PFSK-1 (cell line): ENCODE measurements around the gene PLA2G4D.

ENCODE experiments used
- POLR2AphosphoS5 ChIP-seq: IDR thresholded peaks from 2 replicates; pipeline ENCODE4 v1.6.1; 2012; ENCODE audit warnings: low read depth, mild to moderate bottlenecking, control low read depth, low read length, moderate library complexity
- SIN3A ChIP-seq: IDR thresholded peaks from 2 replicates; pipeline ENCODE4 v1.6.1; 2012; ENCODE audit warnings: mild to moderate bottlenecking, low read length, moderate library complexity, borderline replicate concordance; ENCODE audit not compliant: insufficient read depth
- TAF1 ChIP-seq: IDR thresholded peaks from 2 replicates; pipeline ENCODE4 v1.6.1; 2012; ENCODE audit warnings: low read length, control low read depth, borderline replicate concordance; ENCODE audit not compliant: insufficient read depth
- TF ChIP-seq, protein P1 (sequence below), 2 experiments: IDR thresholded peaks; 2 replicates each; pipeline versions ENCODE4 v1.6.1 to v1.8.0; 2011 to 2012; ENCODE audit warnings: low read depth in 2 of 2, low read length in 2 of 2, control low read depth in 1 of 2, inconsistent platforms in 1 of 2, mild to moderate bottlenecking in 1 of 2, moderate library complexity in 1 of 2; ENCODE audit not compliant: insufficient read depth in 1 of 2

DNA sequence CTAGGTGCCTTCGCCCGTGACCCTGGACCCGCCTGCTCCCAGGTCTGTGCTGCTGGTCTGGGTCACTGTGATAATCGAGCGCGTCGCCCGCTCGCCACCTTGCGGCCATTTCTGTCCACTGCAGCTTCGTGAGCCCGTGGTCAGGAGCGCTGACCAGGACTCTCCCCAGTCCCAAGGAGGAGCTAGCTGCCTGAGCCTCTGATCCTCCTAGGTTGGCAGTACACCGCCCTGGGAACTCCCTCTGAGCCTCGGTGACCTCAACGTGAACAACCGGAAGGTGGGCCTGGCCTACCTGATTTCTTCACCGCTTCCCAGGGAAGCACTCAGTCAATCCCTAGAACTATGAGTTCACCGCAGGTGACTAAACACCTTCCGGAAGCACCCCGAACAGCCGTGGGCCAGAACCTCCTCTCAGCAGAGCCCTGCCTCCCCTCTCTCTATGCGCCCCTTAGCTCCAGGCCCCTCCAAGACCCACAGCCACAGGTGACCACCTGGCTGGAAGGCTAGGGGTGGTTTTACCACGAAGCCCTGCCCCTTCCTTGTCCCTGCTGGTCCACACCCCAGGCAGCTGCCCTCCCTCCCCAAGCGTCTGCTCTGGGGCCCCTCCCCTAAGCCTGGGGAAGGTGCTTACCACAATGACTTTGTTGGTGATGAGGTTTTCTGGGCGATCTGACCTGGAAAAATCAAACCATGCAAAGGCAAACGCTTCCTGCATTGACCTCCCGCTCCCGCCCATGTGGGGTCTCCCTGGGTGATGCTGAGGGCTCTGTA, 9.7 kb downstream of the PLA2G4D start:
- TF ChIP-seq POLR2AphosphoS5: no peak
- no peak for TF ChIP-seq TAF1
- no peak for TF ChIP-seq SIN3A
- TF ChIP-seq, protein P1, sequence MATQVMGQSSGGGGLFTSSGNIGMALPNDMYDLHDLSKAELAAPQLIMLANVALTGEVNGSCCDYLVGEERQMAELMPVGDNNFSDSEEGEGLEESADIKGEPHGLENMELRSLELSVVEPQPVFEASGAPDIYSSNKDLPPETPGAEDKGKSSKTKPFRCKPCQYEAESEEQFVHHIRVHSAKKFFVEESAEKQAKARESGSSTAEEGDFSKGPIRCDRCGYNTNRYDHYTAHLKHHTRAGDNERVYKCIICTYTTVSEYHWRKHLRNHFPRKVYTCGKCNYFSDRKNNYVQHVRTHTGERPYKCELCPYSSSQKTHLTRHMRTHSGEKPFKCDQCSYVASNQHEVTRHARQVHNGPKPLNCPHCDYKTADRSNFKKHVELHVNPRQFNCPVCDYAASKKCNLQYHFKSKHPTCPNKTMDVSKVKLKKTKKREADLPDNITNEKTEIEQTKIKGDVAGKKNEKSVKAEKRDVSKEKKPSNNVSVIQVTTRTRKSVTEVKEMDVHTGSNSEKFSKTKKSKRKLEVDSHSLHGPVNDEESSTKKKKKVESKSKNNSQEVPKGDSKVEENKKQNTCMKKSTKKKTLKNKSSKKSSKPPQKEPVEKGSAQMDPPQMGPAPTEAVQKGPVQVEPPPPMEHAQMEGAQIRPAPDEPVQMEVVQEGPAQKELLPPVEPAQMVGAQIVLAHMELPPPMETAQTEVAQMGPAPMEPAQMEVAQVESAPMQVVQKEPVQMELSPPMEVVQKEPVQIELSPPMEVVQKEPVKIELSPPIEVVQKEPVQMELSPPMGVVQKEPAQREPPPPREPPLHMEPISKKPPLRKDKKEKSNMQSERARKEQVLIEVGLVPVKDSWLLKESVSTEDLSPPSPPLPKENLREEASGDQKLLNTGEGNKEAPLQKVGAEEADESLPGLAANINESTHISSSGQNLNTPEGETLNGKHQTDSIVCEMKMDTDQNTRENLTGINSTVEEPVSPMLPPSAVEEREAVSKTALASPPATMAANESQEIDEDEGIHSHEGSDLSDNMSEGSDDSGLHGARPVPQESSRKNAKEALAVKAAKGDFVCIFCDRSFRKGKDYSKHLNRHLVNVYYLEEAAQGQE (IDR thresholded peaks at IDR 0.05; ENCODE audit: insufficient read depth in 1 of 2, low read depth in 2 of 2, low read length in 2 of 2): 0 out of 4 replicates have a peak, but pooled peaks of 1 of the 2 experiments have one; percentile 13
